ENCODE results near the gene XAGE1A.
"Not testable (repeated sequence)": the region's sequence is repeated elsewhere in the genome, so short reads cannot be mapped to it uniquely, and the experiment has no call there.

XAGE1A gene

GRCh38 chrX:52495545-52496418 is at the start of gene XAGE1A:
XAGE1A (plus strand) TSS chrX:52495808; CDS start chrX:52497362, 1,554 bp downstream.
- not testable (repeated sequence) for DNase-seq (ENCODE audit: low spot score)

GRCh38 chrX:52452031-52452430 is 43.6 kb upstream of the XAGE1A start:
- not testable (repeated sequence) for DNase-seq (ENCODE audit: low spot score)

- not testable (repeated sequence) for DNase-seq (ENCODE audit: low spot score)
Observed at GRCh38 chrX:52471301-52471700, 24.3 kb upstream of the XAGE1A start.

- not testable (repeated sequence) for DNase-seq (ENCODE audit: low spot score)
Observed at GRCh38 chrX:52496419-52496772, 788 bp downstream of the XAGE1A start.

GRCh38 chrX:52501362-52501761 is 5.8 kb downstream of the XAGE1A start:
- not testable (repeated sequence) for DNase-seq (ENCODE audit: low spot score)

- no peak for DNase-seq (ENCODE audit: low spot score)
Observed at GRCh38 chrX:52504551-52504950, 8.9 kb downstream of the XAGE1A start.

- no peak for DNase-seq (ENCODE audit: low spot score)
Observed at GRCh38 chrX:52507331-52507730, 11.7 kb downstream of the XAGE1A start.

- no peak for DNase-seq (ENCODE audit: low spot score)
Observed at GRCh38 chrX:52509916-52510315, 14.3 kb downstream of the XAGE1A start.

GRCh38 chrX:52511126-52511525 is 15.5 kb downstream of the XAGE1A start:
- DNase-seq (ENCODE audit: low spot score) = not testable (repeated sequence)

GRCh38 chrX:52516110-52516986 is 20.7 kb downstream of the XAGE1A start:
- DNase-seq (ENCODE audit: low spot score) = not testable (repeated sequence)

GRCh38 chrX:52516987-52517325 is 21.3 kb downstream of the XAGE1A start, which contains the start of gene XAGE1B:
XAGE1B (minus strand) TSS chrX:52517063; CDS start chrX:52515527, 1,536 bp downstream.
- DNase-seq (ENCODE audit: low spot score) = not testable (repeated sequence)

GRCh38 chrX:52541051-52541450 is 45.4 kb downstream of the XAGE1A start:
- not testable (repeated sequence) for DNase-seq (ENCODE audit: low spot score)

- no peak for DNase-seq (ENCODE audit: low spot score)
Observed at GRCh38 chrX:52542311-52542710, 46.7 kb downstream of the XAGE1A start.

- no peak for DNase-seq (ENCODE audit: low spot score)
Observed at GRCh38 chrX:52544147-52544840, 48.7 kb downstream of the XAGE1A start.

GRCh38 chrX:52548769-52549168 is 53.2 kb downstream of the XAGE1A start:
- not testable (repeated sequence) for DNase-seq (ENCODE audit: low spot score)
